GM18867 (cell line): ENCODE data around the gene BICD1.
A peak's percentile ranks its signal among the peaks of the same experiment; 100 is the strongest.

Experiments
- ATAC-seq: cut with Tn5 transposase; IDR thresholded peaks from one replicate; pipeline ENCODE4 v1.9.1; 2021; ENCODE audit warnings: mild to moderate bottlenecking, moderate library complexity; ENCODE audit not compliant: unreplicated experiment

BICD1 gene

GRCh38 chr12:32312049-32312670 is 205.5 kb downstream of the BICD1 start:
- no peak for ATAC-seq

- ATAC-seq = no peak
These were observed 215.7 kb downstream of the BICD1 start for GRCh38 chr12:32322354-32322753.

GRCh38 chr12:32331133-32331532 is 224.5 kb downstream of the BICD1 start:
- ATAC-seq = no peak

GRCh38 chr12:32332446-32332845 is 225.8 kb downstream of the BICD1 start:
- ATAC-seq = no peak

- peak; percentile 94 for ATAC-seq
These were observed 227.7 kb downstream of the BICD1 start for GRCh38 chr12:32334371-32334777.

GRCh38 chr12:32336261-32336660 is 229.6 kb downstream of the BICD1 start:
- no peak for ATAC-seq

GRCh38 chr12:32343496-32343895 is 236.8 kb downstream of the BICD1 start:
- ATAC-seq = no peak

GRCh38 chr12:32344047-32344446 is 237.4 kb downstream of the BICD1 start:
- no peak for ATAC-seq

- ATAC-seq = no peak
These were observed 246.9 kb downstream of the BICD1 start for GRCh38 chr12:32353540-32353939.

- no peak for ATAC-seq
These were observed 251.1 kb downstream of the BICD1 start for GRCh38 chr12:32357601-32358249.

GRCh38 chr12:32360956-32361355 is 254.3 kb downstream of the BICD1 start:
- no peak for ATAC-seq

GRCh38 chr12:32362892-32363291 is 256.2 kb downstream of the BICD1 start:
- ATAC-seq = no peak

GRCh38 chr12:32365473-32366064 is 258.9 kb downstream of the BICD1 start:
- peak; percentile 76 for ATAC-seq

- ATAC-seq = no peak
These were observed 260.1 kb downstream of the BICD1 start for GRCh38 chr12:32366714-32367113.

GRCh38 chr12:32367381-32367780 is 260.7 kb downstream of the BICD1 start:
- ATAC-seq = no peak

GRCh38 chr12:32369202-32369601 is 262.6 kb downstream of the BICD1 start:
- ATAC-seq = no peak

GRCh38 chr12:32377344-32378055 is 270.9 kb downstream of the BICD1 start:
- no peak for ATAC-seq

- no peak for ATAC-seq
These were observed 272.6 kb downstream of the BICD1 start for GRCh38 chr12:32379213-32379612.

- no peak for ATAC-seq
These were observed 273.0 kb downstream of the BICD1 start for GRCh38 chr12:32379667-32380066.

- ATAC-seq = no peak
These were observed 275.6 kb downstream of the BICD1 start for GRCh38 chr12:32382226-32382625.

- ATAC-seq = no peak
These were observed 284.0 kb downstream of the BICD1 start for GRCh38 chr12:32390572-32391219.
